ENCODE data around the gene SCRN2. TPM values are rescaled to one million over a fixed set of nuclear protein-coding genes. Genes with fewer than 3 reads are reported as not detected.

Gene SCRN2
- total RNA-seq, 4 donors from 2014 or later, result 11.0 to 22.3 (median 16.8) TPM

DNA sequence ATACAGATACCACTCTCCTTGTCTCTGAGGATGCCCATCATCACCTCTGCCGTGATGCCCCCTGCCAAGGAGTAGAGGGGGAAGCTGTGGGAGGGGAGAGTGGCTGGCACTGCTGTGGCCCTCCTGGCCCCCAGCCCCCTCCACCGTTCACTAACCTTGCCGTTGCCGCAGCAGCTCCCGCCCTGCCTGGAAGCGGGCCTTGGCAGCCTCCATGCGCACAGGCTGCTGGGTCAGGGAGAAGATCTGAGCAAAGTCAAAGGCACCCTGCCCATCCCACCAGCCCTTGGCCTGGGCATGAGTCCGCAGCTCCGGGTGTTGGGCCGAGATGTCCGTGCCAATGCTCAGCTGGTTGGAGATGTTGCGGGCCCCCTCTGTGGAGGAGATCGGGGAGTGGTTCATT is 2.4 kb downstream of the SCRN2 start:
- no peaks in the 10 kb centered on the region for H3K9me3 ChIP-seq
- no peak overlapping the region for H3K27ac ChIP-seq
- no peak for DNase-seq
- H3K36me3 ChIP-seq, result peaks cover 0 to 11% of the 10 kb centered on the region in 2 donors
- no peak for ATAC-seq
- TF ChIP-seq, protein P1, sequence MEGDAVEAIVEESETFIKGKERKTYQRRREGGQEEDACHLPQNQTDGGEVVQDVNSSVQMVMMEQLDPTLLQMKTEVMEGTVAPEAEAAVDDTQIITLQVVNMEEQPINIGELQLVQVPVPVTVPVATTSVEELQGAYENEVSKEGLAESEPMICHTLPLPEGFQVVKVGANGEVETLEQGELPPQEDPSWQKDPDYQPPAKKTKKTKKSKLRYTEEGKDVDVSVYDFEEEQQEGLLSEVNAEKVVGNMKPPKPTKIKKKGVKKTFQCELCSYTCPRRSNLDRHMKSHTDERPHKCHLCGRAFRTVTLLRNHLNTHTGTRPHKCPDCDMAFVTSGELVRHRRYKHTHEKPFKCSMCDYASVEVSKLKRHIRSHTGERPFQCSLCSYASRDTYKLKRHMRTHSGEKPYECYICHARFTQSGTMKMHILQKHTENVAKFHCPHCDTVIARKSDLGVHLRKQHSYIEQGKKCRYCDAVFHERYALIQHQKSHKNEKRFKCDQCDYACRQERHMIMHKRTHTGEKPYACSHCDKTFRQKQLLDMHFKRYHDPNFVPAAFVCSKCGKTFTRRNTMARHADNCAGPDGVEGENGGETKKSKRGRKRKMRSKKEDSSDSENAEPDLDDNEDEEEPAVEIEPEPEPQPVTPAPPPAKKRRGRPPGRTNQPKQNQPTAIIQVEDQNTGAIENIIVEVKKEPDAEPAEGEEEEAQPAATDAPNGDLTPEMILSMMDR (IDR thresholded peaks at IDR 0.05 in 4 of 5, conservative IDR thresholded peaks at IDR 0.05 in 1 of 5), result no peak
- no peak for TF ChIP-seq POLR2A (IDR thresholded peaks at IDR 0.05)
- intact Hi-C loops (cut with DNase I; ENCODE audit: low total_unique reads) (no loop called here), in situ Hi-C loops (cut with MboI; ENCODE audit: low sequenced_read_pairs in 4 of 4) (loop anchor here in 1 of 4 donors (25.0 kb wide), 1 partner anchor 299 kb away; no protein-coding TSS in a partner anchor)
- no peak overlapping the region for H3K4me3 ChIP-seq
- no peaks in the 10 kb centered on the region for H3K27me3 ChIP-seq
- H3K4me1 ChIP-seq, result peaks cover 10 to 13% of the 10 kb centered on the region in 2 donors

DNA sequence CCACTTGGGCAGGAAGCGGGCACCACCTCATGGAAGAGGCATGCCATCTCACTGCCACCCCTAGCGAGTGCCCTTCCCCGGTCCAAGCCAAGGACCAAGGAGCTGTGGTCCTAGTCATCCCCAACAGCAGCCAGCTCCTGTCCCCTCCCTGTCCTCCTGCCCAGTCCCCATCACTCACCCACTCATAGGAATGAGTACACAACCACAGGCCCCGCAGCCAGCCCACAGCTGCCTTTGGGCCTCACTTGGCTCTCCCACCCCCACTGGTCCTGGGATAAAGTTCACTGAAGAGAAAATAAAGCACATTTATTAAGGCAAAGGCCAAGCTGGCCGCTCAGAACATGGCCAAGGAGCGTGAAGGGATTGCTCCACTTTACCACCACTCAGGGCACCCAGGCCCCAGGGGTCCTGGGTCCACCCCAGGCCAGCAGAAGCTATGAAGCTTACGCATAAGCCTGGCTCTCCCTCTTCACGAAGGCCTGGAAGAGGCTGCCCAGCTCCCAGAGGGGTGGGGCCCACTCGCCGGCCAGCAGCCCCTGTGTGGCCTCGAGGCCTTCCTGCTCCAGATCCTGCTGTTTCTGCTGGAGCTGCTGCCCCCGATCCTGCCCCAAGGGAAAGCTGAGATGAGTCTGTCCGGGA is 3.6 kb downstream of the SCRN2 start:
- Histone ChIP-seq H3K36me3 (peaks cover 0 to 11% of the 10 kb centered on the region in 2 donors), H3K4me3 (no peak overlapping the region), H3K27me3 (no peaks in the 10 kb centered on the region), H3K4me1 (peaks cover 10 to 13% of the 10 kb centered on the region in 2 donors), H3K9me3 (no peaks in the 10 kb centered on the region), H3K27ac (no peak overlapping the region)
- TF ChIP-seq POLR2A (IDR thresholded peaks at IDR 0.05), result no peak
- TF ChIP-seq, protein P1 (IDR thresholded peaks at IDR 0.05 in 4 of 5, conservative IDR thresholded peaks at IDR 0.05 in 1 of 5), result no peak
- intact Hi-C loops (cut with DNase I; ENCODE audit: low total_unique reads) (no loop called here), in situ Hi-C loops (cut with MboI; ENCODE audit: low sequenced_read_pairs in 4 of 4) (loop anchor here in 1 of 4 donors (25.0 kb wide), 1 partner anchor 300 kb away; no protein-coding TSS in a partner anchor)
- ATAC-seq (no peak), DNase-seq (no peak)

DNA sequence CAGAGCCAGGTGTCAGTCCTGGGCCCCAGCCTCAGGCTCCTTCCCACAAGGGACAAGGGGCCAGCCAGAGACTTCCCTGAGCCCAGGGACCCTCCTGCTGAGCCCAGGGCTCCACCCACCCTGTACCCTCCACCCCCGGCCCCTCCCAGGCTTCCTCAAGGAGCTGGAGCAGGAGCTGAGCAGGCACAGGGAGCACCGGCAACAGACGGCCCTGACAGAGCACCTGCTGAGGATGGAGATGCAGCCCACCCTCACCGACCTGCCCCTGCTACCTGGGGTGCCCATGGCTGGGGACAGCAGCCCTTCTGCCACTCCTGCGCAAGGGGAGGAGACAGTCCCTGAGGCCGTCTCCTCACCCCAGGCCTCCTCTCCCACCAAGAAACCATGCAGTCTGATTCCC is 4.5 kb downstream of the SCRN2 start:
- Histone ChIP-seq H3K4me3 (no peak overlapping the region), H3K36me3 (peaks cover 0 to 11% of the 10 kb centered on the region in 2 donors), H3K4me1 (peaks cover 15 to 19% of the 10 kb centered on the region in 2 donors), H3K9me3 (no peaks in the 10 kb centered on the region), H3K27me3 (no peaks in the 10 kb centered on the region), H3K27ac (no peak overlapping the region)
- DNase-seq, result no peak
- ATAC-seq, result no peak
- intact Hi-C loops (cut with DNase I; ENCODE audit: low total_unique reads) (no loop called here), in situ Hi-C loops (cut with MboI; ENCODE audit: low sequenced_read_pairs in 4 of 4) (loop anchor here in 1 of 4 donors (25.0 kb wide), 1 partner anchor 301 kb away; no protein-coding TSS in a partner anchor)
- no peak for TF ChIP-seq POLR2A (IDR thresholded peaks at IDR 0.05)
- TF ChIP-seq, protein P1 (IDR thresholded peaks at IDR 0.05 in 4 of 5, conservative IDR thresholded peaks at IDR 0.05 in 1 of 5), result no peak

DNA sequence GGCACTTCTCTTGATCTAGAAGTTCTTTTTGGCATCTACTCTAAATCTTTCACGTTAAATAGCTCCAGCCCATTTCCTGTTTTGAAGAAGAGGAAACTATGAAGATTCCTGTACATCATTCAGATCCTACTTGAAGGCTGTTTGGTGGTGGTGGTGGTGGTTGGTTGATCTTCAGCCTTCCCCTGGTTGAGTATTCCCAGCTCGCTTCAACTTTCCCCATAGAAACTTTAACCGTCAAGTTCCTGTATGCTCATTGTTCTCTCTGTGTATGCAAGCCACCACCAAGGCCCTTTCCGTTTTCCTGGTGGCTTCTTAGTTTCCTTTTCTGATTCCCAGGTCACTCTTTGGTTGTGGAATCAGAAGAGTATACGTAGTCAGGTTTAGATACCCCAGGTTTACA is 6.3 kb downstream of the SCRN2 start:
- Histone ChIP-seq H3K9me3 (no peaks in the 10 kb centered on the region), H3K36me3 (peaks cover 0 to 11% of the 10 kb centered on the region in 2 donors), H3K4me1 (peaks cover 15 to 21% of the 10 kb centered on the region in 2 donors), H3K27ac (peak overlapping the region in 2 of 4 donors; percentile 22 to 26), H3K27me3 (no peaks in the 10 kb centered on the region), H3K4me3 (no peak overlapping the region)
- no peak for TF ChIP-seq POLR2A (IDR thresholded peaks at IDR 0.05)
- TF ChIP-seq, protein P1 (IDR thresholded peaks at IDR 0.05 in 4 of 5, conservative IDR thresholded peaks at IDR 0.05 in 1 of 5), result no peak
- DNase-seq (no peak), ATAC-seq (no peak)
- in situ Hi-C loops (cut with MboI; ENCODE audit: low sequenced_read_pairs in 4 of 4) (loop anchor here in 1 of 4 donors (25.0 kb wide), 1 partner anchor 303 kb away; no protein-coding TSS in a partner anchor), intact Hi-C loops (cut with DNase I; ENCODE audit: low total_unique reads) (no loop called here)
